K562 (cell line): ENCODE results near the gene NUP43. TPM values are rescaled to one million over a fixed set of nuclear protein-coding genes. Genes with fewer than 3 reads are reported as not detected.

ENCODE experiments used
- CBX2 ChIP-seq: fragments of 200-600 bp; sonication (generic); IDR thresholded peaks from one replicate; pipeline ENCODE4 v1.6.1; 2012; ENCODE audit warnings: mild to moderate bottlenecking, low read length, inconsistent platforms; ENCODE audit not compliant: insufficient read depth, poor library complexity, severe bottlenecking
- CEBPG ChIP-seq, 3 experiments: fragments of 200-800 bp in 1 of 3; sonication (Bioruptor generic) in 1 of 3; sonication (generic) in 1 of 3; formaldehyde crosslinking in 1 of 3; IDR thresholded peaks in 2 of 3; conservative IDR thresholded peaks in 1 of 3; 2 replicates each; pipeline versions ENCODE4 v1.6.1 to v1.8.0; 2016 to 2022; ENCODE audit warnings: missing compliant biosample characterization in 2 of 3, missing genetic modification characterization in 2 of 3, mild to moderate bottlenecking in 1 of 3, missing genetic modification reagents in 1 of 3
- EP300 ChIP-seq: IDR thresholded peaks from 2 replicates; pipeline ENCODE4 v1.6.1; 2012; ENCODE audit warnings: low read length, improper control_type of control experiment
- ESRRB ChIP-seq: fragments of 250-450 bp; sonication (Bioruptor Pico); IDR thresholded peaks from 2 replicates; pipeline ENCODE4 v1.5.0; 2020; ENCODE audit warnings: mild to moderate bottlenecking, moderate library complexity, borderline replicate concordance
- FOXA1 ChIP-seq: fragments of 450-650 bp; IDR thresholded peaks from 2 replicates; pipeline ENCODE4 v1.6.1; 2016; ENCODE audit warnings: mild to moderate bottlenecking, borderline replicate concordance
- HDAC6 ChIP-seq: IDR thresholded peaks from 2 replicates; pipeline ENCODE4 v1.6.1; 2012; ENCODE audit warnings: low read depth, mild to moderate bottlenecking, control low read depth, inconsistent platforms, low read length, moderate library complexity
- ILK ChIP-seq: fragments of 450-650 bp; IDR thresholded peaks from 2 replicates; pipeline ENCODE4 v1.6.1; 2016; ENCODE audit warnings: missing genetic modification characterization, low read depth, mild to moderate bottlenecking, missing compliant biosample characterization, moderate library complexity, borderline replicate concordance
- L3MBTL2 ChIP-seq: fragments of 450-650 bp; IDR thresholded peaks from 2 replicates; pipeline ENCODE4 v1.6.1; 2016; ENCODE audit warnings: mild to moderate bottlenecking, moderate library complexity
- MECOM ChIP-seq: fragments of 250-450 bp; sonication (Bioruptor Pico); IDR thresholded peaks from 2 replicates; pipeline ENCODE4 v1.8.0; 2022; ENCODE audit warnings: inconsistent platforms
- NCOA6 ChIP-seq: fragments of 450-650 bp; IDR thresholded peaks from 2 replicates; pipeline ENCODE4 v1.6.1; 2017; ENCODE audit warnings: mild to moderate bottlenecking
- NFE2 ChIP-seq: IDR thresholded peaks from 2 replicates; pipeline ENCODE4 v1.6.1; 2014; ENCODE audit warnings: antibody characterized with exemption, low read depth
- NR2F6 ChIP-seq: fragments of 450-650 bp; formaldehyde crosslinking; IDR thresholded peaks from 2 replicates; pipeline ENCODE4 v1.4.0; 2020; ENCODE audit warnings: mild to moderate bottlenecking
- POLR2AphosphoS5 ChIP-seq: IDR thresholded peaks from 2 replicates; pipeline ENCODE4 v1.6.1; 2011; ENCODE audit warnings: mild to moderate bottlenecking, low read depth, low read length, moderate library complexity; ENCODE audit not compliant: control insufficient read depth, insufficient read depth
- RNF219 ChIP-seq: fragments of 250-450 bp; sonication (Bioruptor Pico); IDR thresholded peaks from 2 replicates; pipeline ENCODE4 v1.5.0; 2022; ENCODE audit warnings: mild to moderate bottlenecking
- STAT5B ChIP-seq: fragments of 250-450 bp; sonication (Bioruptor Pico); IDR thresholded peaks from 2 replicates; pipeline ENCODE4 v1.8.0; 2021; ENCODE audit warnings: mild to moderate bottlenecking, inconsistent platforms
- TAL1 ChIP-seq: fragments of 450-650 bp; IDR thresholded peaks from 2 replicates; pipeline ENCODE4 v1.6.1; 2016; ENCODE audit warnings: mild to moderate bottlenecking
- U2AF2 ChIP-seq: fragments of 200-400 bp; formaldehyde crosslinking; optimal IDR thresholded peaks from 2 replicates; pipeline ENCODE3; 2017; ENCODE audit warnings: low read depth, mild to moderate bottlenecking, low read length
- ZBTB7A ChIP-seq: IDR thresholded peaks from 2 replicates; pipeline ENCODE4 v1.6.1; 2011; ENCODE audit warnings: low read depth, mild to moderate bottlenecking, low read length, moderate library complexity, borderline replicate concordance; ENCODE audit not compliant: control insufficient read depth
- ZNF561 ChIP-seq: fragments of 450-650 bp; formaldehyde crosslinking; conservative IDR thresholded peaks from 2 replicates; pipeline ENCODE4 v1.4.0; 2020; ENCODE audit warnings: mild to moderate bottlenecking, moderate library complexity
- ZNF696 ChIP-seq: fragments of 250-450 bp; sonication (Bioruptor Pico); conservative IDR thresholded peaks from 2 replicates; pipeline ENCODE4 v1.4.0; 2020; ENCODE audit warnings: mild to moderate bottlenecking, moderate library complexity
- ZNF76 ChIP-seq: fragments of 250-450 bp; sonication (Bioruptor Pico); IDR thresholded peaks from 2 replicates; pipeline ENCODE4 v1.4.0; 2020; ENCODE audit warnings: mild to moderate bottlenecking, moderate library complexity, borderline replicate concordance
- ZSCAN29 ChIP-seq: fragments of 450-650 bp; IDR thresholded peaks from 2 replicates; pipeline ENCODE4 v1.6.1; 2017
- polyA plus RNA-seq, 8 experiments: library from polyadenylated mRNA; depleted of rRNA in 4 of 8; stranded (reverse) in 5 of 8; unstranded in 3 of 8; fragments of >200 nt; fragmentation: Nextera tagmentation in 2 of 8; fragmentation: Illumina TruSeq in 1 of 8; extraction: Ambion mirVana in 2 of 8; extraction: Trizol in 1 of 8; gene quantifications; 2 replicates each; pipeline versions ENCODE4 v1.2.1 to v1.2.3, GENCODE V29; 2011 to 2014; ENCODE audit warnings: inconsistent platforms in 1 of 8, missing spikeins in 1 of 8
- total RNA-seq, 7 experiments: library from RNA; depleted of rRNA in 6 of 7; stranded (reverse); fragments of >200 nt in 6 of 7; fragmentation: Illumina TruSeq in 2 of 7; extraction: Trizol in 2 of 7; gene quantifications; 2 replicates each; pipeline versions ENCODE4 v1.2.1 to v1.2.3, GENCODE V29; 2011 to 2021; ENCODE audit warnings: low replicate concordance in 1 of 7
- TF ChIP-seq, protein P1 (sequence below): fragments of 250-450 bp; sonication (Bioruptor Pico); IDR thresholded peaks from 2 replicates; pipeline ENCODE4 v1.8.0; 2021; ENCODE audit warnings: mild to moderate bottlenecking, moderate library complexity
- TF ChIP-seq, protein P2 (sequence below), 3 experiments: fragments of 200-800 bp in 1 of 3; sonication (Bioruptor generic) in 1 of 3; sonication (generic) in 1 of 3; formaldehyde crosslinking in 1 of 3; IDR thresholded peaks; 2 replicates each; pipeline versions ENCODE4 v1.6.1 to v1.8.0; 2016 to 2022; ENCODE audit warnings: mild to moderate bottlenecking in 2 of 3, missing compliant biosample characterization in 2 of 3, missing genetic modification characterization in 2 of 3, missing genetic modification reagents in 1 of 3

The NUP43 gene
- total and polyA plus RNA-seq, 9 of the 15 experiments (the other 6 are each of a cell fraction or from before 2014, with no cell fraction given) = 28.9 to 136 (median 67.4) TPM

GRCh38 chr6:149728499-149729234 lies 17.7 kb downstream of the NUP43 start (continued):
- TF ChIP-seq RNF219 (CRISPR knock-in tag) (no peak), CEBPG (CRISPR knock-in tag; IDR thresholded peaks at IDR 0.05) (no peak), CEBPG (tag; conservative IDR thresholded peaks at IDR 0.05 in 1 of 2, IDR thresholded peaks at IDR 0.05 in 1 of 2) (no peak), NFE2 (peak; percentile 1; the same call in 1 of the 2 replicates), U2AF2 (no peak), FOXA1 (no peak), ESRRB (no peak; the same call in 1 of the 2 replicates), ZNF696 (CRISPR knock-in tag) (no peak), ZNF561 (CRISPR knock-in tag) (no peak), ILK (tag) (no peak), EP300 (peak; percentile 93), HDAC6 (no peak), NCOA6 (no peak), CBX2 (no peak), MECOM (CRISPR knock-in tag) (no peak; the same call in 1 of the 2 replicates), STAT5B (CRISPR knock-in tag) (no peak), NR2F6 (CRISPR knock-in tag) (no peak), ZSCAN29 (peak; percentile 30; the same call in 1 of the 2 replicates), POLR2AphosphoS5 (peak; percentile 97), TAL1 (peak; percentile 92), ZNF76 (CRISPR knock-in tag) (0 out of 2 replicates have a peak, but pooled peaks have one; percentile 62), L3MBTL2 (peak; percentile 33; the same call in 1 of the 2 replicates), ZBTB7A (peak; percentile 82; the same call in 1 of the 2 replicates)
- TF ChIP-seq, protein P1, sequence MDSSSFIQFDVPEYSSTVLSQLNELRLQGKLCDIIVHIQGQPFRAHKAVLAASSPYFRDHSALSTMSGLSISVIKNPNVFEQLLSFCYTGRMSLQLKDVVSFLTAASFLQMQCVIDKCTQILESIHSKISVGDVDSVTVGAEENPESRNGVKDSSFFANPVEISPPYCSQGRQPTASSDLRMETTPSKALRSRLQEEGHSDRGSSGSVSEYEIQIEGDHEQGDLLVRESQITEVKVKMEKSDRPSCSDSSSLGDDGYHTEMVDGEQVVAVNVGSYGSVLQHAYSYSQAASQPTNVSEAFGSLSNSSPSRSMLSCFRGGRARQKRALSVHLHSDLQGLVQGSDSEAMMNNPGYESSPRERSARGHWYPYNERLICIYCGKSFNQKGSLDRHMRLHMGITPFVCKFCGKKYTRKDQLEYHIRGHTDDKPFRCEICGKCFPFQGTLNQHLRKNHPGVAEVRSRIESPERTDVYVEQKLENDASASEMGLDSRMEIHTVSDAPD (CRISPR knock-in tag) = no peak
- TF ChIP-seq, protein P2, sequence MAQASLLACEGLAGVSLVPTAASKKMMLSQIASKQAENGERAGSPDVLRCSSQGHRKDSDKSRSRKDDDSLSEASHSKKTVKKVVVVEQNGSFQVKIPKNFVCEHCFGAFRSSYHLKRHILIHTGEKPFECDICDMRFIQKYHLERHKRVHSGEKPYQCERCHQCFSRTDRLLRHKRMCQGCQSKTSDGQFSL (CRISPR knock-in tag; IDR thresholded peaks at IDR 0.05) = no peak
- TF ChIP-seq, protein P2 (tag; IDR thresholded peaks at IDR 0.05) = no peak
